UCSD-AML1 (cell line): ENCODE measurements around the gene EFNA5.

Source experiments
- DNase-seq: peaks from one replicate; lab custom pipeline; 2025; ENCODE audit not compliant: unreplicated experiment; lab: John Stamatoyannopoulos, UW

EFNA5 gene

DNA sequence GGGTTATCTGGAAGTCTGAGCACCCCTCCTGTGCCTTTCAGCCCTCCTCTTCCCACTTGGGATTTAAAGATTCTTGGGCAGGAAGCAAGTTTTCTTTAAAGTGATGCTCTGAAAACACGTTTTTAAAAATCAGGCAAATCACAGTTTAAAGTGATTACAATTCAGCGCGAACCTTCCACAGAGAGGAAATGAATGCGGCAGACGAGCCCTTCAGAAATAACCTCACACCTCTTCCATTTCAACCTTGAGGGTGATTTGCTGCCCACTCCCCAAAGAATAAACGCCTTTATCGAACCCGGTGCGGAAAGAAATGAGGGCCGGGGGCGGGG, 2.3 kb upstream of the EFNA5 start:
- no peak for DNase-seq

GRCh38 chr5:107672211-107673038, 1.7 kb upstream of the EFNA5 start:
- DNase-seq = no peak

DNA sequence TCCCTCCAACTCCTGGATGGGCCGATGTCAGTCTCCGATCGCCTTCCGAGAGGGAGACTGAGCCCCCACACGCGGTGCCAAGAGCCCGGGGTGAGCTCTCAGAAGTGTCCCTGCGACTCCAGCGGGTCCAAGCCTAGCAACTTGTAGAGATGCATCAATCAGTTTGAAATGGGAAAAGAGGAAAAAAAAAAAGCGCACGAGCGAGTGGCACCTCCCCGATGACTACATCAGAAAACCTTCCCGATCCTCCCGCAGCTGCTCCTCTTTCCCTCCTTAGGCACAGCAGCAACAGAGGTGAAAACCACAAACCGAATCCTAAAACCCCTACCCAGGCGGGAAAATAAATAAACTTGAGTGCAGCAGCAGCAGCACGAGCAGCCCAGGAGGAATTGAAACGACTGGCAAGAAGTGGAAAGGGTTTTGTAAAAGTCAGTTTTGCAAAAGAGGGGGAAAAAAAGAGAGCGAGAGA, 1.0 kb upstream of the EFNA5 start:
- DNase-seq = peak; percentile 14

GRCh38 chr5:107670087-107670931, 428 bp downstream of the EFNA5 start:
- DNase-seq = no peak

DNA sequence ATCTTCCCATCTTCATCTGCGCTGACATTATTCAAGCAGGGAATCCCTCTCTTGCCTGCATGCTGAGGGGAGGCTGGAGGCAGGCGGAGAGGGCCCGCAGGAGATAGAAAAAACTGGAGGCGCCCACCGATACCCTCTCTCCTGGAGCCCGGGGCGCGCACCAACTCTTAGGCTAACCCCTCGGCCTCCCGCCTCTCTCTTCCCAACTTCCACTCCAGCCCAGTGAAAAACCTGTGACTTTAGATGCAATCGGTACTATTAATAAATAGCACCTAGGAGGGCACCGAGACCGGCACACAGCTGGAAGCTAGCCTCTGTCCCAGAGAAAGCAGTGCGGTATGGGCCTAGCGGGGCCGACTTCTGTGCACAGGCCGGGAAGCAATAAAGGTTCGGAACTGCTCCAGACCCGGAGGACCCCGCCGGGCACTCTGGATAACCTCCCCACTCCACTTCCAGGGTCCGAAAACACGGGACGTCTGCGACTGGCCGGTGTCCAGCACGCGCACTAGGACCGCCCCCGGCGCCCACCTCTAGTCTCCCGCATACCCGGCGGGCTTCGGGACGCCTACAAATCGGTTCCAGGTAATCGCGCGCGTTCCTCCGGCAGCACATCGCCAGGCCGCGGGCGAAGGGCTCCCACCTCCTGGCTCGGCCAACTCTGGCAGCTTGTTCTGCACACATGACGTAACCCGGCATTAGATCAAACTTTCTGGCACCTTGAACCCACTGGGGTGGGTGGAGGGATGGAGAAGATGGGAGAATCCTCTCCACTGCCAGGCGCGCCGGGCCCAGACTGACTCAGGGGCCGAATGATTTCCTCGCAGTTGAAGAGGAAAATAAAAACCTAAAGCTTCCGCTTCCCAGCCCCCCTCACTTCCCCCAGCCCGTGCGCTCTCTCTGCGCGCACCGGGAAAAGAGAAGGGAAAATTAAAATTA, 1.4 kb downstream of the EFNA5 start:
- no peak for DNase-seq

DNA sequence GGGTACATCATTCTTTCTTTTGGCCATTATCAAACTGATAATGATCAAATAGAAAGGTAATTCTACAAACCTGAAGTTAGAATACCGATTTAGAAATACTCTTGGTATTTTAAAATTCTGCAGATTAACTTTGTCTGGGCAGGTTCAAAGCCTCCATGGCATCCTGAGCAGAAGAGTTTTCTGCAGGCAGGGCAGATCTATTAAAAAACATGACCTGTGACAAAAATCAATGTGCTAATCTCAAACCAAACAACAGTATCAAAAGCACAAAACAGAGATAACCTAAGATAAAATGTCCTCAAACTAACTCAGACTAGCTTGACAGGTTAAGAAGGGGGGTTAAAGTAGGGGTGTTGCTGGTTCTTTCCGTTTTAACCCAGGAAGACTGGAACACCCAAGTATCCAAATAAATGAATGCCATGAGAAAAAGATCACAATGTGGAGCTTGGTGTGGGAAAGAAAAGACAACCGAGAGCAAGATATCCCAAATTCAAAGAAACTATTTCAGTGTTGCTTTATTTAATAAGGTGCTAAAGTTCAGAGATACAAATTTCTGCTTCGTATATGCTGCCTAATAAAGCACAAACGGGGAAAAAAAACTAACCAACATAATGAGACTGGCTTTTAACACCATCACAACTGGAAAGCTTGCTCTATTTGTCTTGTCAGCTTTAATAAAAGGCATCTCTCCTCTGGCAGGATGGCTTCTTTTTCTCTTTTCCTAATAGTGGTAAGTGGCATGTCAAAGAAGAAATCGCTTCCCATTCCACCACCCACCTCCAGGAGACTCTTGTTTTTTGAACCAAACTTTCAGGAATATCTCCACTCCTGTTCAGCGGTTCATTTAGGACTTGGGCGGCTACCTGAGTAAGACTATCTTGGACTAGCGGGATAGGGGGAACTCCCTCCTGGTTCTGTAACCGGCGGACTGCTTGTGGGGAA, 2.3 kb downstream of the EFNA5 start:
- no peak for DNase-seq

- DNase-seq = no peak
These were observed 4.6 kb downstream of the EFNA5 start for GRCh38 chr5:107666051-107666655.

- DNase-seq = no peak
These were observed 5.6 kb downstream of the EFNA5 start for GRCh38 chr5:107665036-107665570.

- DNase-seq = no peak
These were observed 7.0 kb downstream of the EFNA5 start for GRCh38 chr5:107663697-107664096.

DNA sequence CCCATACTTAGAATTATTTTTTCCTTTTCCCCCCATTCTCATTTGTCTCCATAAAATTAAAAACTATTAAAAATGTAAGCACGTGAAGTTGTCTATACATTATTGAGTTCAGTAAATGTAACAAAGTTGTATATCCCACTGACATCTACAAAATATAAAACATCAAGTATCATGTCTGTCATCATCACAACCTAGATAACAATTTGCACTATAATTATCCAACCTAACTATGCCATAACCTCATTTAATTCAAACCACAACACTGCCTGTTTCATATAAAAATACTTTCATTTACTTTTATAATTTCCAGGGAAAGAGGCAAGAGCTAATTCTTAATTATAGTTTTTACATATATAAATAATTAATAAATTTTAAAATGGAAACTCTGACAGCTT, 9.1 kb downstream of the EFNA5 start:
- no peak for DNase-seq

DNA sequence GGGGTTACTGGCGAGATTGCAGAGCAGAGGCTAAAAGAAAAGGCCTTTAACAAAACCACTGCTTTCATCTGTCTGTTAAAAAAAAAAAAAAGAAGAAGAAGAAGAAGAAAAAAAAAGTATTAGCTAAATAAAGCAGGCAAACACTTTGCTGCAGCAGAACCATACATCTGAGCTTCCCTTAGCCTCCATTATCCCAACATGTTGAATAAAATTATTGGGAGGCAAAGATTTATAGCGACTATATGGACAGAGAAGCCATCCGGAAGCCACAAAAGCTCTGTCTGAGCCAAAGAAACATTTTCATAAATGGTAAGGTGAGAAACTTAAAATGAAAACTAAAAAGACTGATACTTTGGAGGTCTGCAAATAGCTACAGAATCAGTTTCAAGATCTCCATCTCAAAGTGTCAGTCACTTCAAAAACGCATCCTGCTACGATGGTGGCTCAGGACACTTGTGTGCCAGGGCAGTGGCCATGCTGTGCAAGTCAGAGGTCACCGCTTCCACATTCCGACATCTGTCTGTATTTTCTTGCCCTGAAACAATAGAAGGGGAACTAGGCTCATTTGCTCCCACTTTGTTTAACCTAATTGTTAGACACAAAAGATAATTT, 9.6 kb downstream of the EFNA5 start:
- DNase-seq = no peak

DNA sequence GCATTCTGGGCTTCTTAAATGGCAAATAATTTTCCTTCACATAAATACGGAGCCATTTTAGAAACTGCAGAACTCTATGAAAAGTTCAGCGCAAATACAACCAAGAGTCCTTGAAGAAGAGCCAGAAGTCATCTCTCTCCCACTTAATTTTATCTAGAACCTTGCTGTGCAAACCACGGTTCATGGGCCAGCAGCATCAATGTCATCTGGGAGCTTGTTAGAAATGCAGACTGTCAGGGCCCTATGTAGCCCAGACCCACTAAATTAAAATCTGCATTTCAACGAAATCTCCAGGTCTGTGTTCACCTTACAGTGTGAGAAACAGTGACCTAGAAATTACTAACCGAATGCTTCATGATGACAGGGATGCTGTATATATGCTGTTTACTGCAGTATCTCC, 12.2 kb downstream of the EFNA5 start:
- DNase-seq = no peak

DNA sequence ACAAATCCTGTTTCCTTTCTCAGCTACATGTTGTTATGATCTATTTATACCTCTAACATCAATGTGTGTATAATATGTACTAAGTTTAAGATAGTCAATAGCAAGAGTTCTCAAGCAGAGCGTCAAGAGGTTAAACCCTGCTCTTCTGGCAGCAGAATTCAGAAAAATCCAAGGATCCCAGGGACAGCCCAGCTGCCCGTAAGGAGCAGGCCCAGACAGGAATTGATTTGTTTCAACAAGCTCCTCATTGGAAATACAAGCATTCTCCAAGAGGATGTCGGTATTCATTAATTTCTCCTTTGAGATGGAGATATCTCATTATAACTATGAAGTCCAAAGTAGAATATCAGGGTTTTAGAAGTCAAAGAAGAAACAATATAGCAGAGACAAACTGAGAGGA, 14.9 kb downstream of the EFNA5 start:
- no peak for DNase-seq

DNA sequence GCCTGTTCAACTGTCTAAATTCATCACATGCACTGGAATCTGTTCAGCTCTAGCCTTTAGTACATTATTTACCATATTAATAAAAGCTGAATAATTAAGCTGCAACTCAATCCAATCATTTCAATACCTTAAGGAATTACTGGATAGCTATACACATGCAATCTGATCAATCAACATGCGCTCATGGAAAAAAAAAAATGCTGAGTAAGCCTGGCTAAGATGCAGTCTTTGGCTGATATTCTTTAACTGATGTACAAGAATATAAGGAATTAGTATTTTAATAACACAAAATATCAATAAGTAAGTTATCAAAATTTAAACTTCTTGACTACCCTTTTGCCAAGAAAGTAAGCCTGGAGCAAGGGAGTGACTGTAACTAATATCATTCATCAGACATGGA, 15.9 kb downstream of the EFNA5 start:
- DNase-seq = no peak

DNA sequence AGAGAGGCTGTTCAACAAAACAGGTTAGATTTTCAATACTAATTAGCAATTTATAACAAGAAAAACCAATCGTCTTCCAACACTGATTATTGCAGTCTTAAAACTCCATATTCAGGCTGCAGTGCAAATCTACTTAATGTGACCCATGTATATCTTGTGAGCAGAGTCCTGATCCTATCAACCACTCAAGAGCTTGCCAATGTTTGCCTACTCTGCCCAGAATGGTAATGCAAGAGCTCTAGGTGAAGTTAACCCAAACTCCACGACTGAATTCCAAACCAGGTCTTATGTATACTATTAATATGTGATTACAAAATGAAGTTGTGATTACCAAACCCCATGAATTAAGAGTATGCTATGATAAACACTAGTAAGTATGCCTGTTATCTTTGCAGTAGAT, 17.1 kb downstream of the EFNA5 start:
- DNase-seq = no peak

GRCh38 chr5:107652839-107653607, 17.7 kb downstream of the EFNA5 start:
- DNase-seq = no peak

DNA sequence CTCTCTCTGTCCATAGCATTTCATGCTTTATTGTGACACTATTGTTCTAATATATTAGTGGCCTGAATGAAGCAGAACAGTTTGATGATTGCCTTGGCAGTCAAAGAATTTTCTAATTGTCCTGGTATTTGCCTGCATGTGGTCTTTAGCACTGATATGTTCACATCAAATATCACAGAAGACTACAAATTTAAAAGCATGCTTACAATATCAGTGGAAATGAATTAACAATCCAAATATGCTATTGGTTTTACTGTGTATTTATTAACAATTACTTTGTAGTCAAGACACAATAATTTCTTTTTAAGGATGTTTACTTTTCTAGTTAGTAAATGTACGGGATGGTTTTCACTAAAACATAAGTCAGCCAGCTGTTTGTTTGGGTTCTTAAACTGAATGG, 18.3 kb downstream of the EFNA5 start:
- no peak for DNase-seq

GRCh38 chr5:107651325-107651724, 19.4 kb downstream of the EFNA5 start:
- no peak for DNase-seq
